ENCODE measurements around the gene POLE. TPM values are rescaled to one million over a fixed set of nuclear protein-coding genes. Genes with fewer than 3 reads are reported as not detected.

Gene POLE
- total and polyA plus RNA-seq, 2 of the 4 experiments (the other 2 are of a cell fraction) = 17.2 to 20.7 TPM

GRCh38 chr12:132716356-132716755 is 29.2 kb upstream of the POLE start:
- Histone ChIP-seq H2AFZ (replicated peaks; ENCODE audit: low read length, poor library complexity) (no peak overlapping the region), H4K5ac (ENCODE audit: low read depth, low read length) (no peak overlapping the region), H3K23ac (ENCODE audit: low read depth, low read length) (no peak overlapping the region), H3K18ac (ENCODE audit: low read depth, low read length) (no peak overlapping the region), H3K4me3 (ENCODE audit: insufficient read depth, low read depth, low read length) (no peak overlapping the region), H4K8ac (ENCODE audit: low read depth in 2 of 2, low read length in 2 of 2) (no peak overlapping the region), H2AK9ac (replicated peaks; ENCODE audit: low read depth, low read length, poor library complexity) (no peak overlapping the region), H3K9me1 (ENCODE audit: insufficient read depth, low read length) (no peaks in the 10 kb centered on the region), H2BK15ac (ENCODE audit: low read depth, low read length) (no peak overlapping the region), H3K56ac (ENCODE audit: extremely low read depth, insufficient read depth, low read length) (no peak overlapping the region), H2BK20ac (ENCODE audit: low read depth, low read length) (no peak overlapping the region), H2BK120ac (ENCODE audit: low read depth, low read length) (no peak overlapping the region), H3K9me3 (ENCODE audit: control insufficient read depth, insufficient read depth, low read length) (no peaks in the 10 kb centered on the region), H3K36me3 (ENCODE audit: control insufficient read depth, insufficient read depth, low read length) (peaks cover 44% of the 10 kb centered on the region), H3K4me2 (ENCODE audit: low read depth, low read length) (no peak overlapping the region), H2AK5ac (ENCODE audit: low read depth, low read length) (no peak overlapping the region), H3K27ac (ENCODE audit: insufficient read depth, low read length) (no peak overlapping the region), H3K27me3 (ENCODE audit: control insufficient read depth, insufficient read depth, low read length) (no peaks in the 10 kb centered on the region), H3K9ac (ENCODE audit: low read depth, low read length) (no peak overlapping the region), H3K79me1 (ENCODE audit: low read depth in 1 of 2, low read length in 2 of 2) (peaks cover 16 to 48% of the 10 kb centered on the region in 2 experiments), H2BK5ac (ENCODE audit: low read depth, low read length, poor library complexity, severe bottlenecking) (no peak overlapping the region), H4K20me1 (ENCODE audit: insufficient read depth, low read length) (peaks cover 16% of the 10 kb centered on the region), H3K14ac (replicated peaks; ENCODE audit: low read depth, low read length) (no peak overlapping the region), H3K4ac (ENCODE audit: low read depth, low read length) (no peak overlapping the region), H4K91ac (ENCODE audit: insufficient read depth, low read depth, low read length) (no peak overlapping the region), H3K4me1 (ENCODE audit: control insufficient read depth, insufficient read depth, low read length) (0 out of 2 replicates have a peak, but pooled peaks cover 2% of the 10 kb centered on the region)
- intact Hi-C loops (cut with micrococcal nuclease) = no loop called here
- WGBS, 2 experiments (ENCODE audit: extremely low coverage in 2 of 2, insufficient read length in 1 of 2) = no CpG with 5 or more reads among the region's 11 CpGs
- dilution Hi-C loops (cut with HindIII; ENCODE audit: low sequenced_read_pairs, unreplicated experiment) = no loop called here
- ATAC-seq (ENCODE audit: low read depth) = no peak
- ChIA-PET POLR2A (ENCODE audit: unreplicated experiment) (no interaction called here), CTCF (no interaction called here)
- TF ChIP-seq CEBPB (IDR thresholded peaks at IDR 0.05; ENCODE audit: low read depth, low read length) = no peak
- TF ChIP-seq FOS (IDR thresholded peaks at IDR 0.05; ENCODE audit: low read depth, low read length) = no peak
- TF ChIP-seq MAZ (IDR thresholded peaks at IDR 0.05; ENCODE audit: borderline replicate concordance, low read depth, low read length) = no peak
- no peak for TF ChIP-seq ELK1 (IDR thresholded peaks at IDR 0.05; ENCODE audit: borderline replicate concordance, low read depth, low read length)
- TF ChIP-seq RCOR1 (IDR thresholded peaks at IDR 0.05; ENCODE audit: insufficient replicate concordance, low read length) = no peak
- TF ChIP-seq RFX5 (IDR thresholded peaks at IDR 0.05; ENCODE audit: low read depth, low read length) = no peak
- no peak for TF ChIP-seq RAD21 (IDR thresholded peaks at IDR 0.05; ENCODE audit: low read length)
- TF ChIP-seq BHLHE40 (IDR thresholded peaks at IDR 0.05; ENCODE audit: low read depth, low read length) = no peak
- no peak for TF ChIP-seq USF2 (IDR thresholded peaks at IDR 0.05; ENCODE audit: low read depth, low read length)
- no peak for TF ChIP-seq POLR2A (IDR thresholded peaks at IDR 0.05; ENCODE audit: low read depth, low read length)
- no peak for TF ChIP-seq CHD1 (IDR thresholded peaks at IDR 0.05; ENCODE audit: low read depth, low read length)
- TF ChIP-seq NFE2L2 (IDR thresholded peaks at IDR 0.05; ENCODE audit: low read depth, low read length) = no peak
- no peak for TF ChIP-seq SMC3 (IDR thresholded peaks at IDR 0.05; ENCODE audit: low read depth, low read length)
- in situ Hi-C loops (cut with MboI; ENCODE audit: low sequenced_read_pairs) = no loop called here
- no peak for DNase-seq
- BruUV-seq (replicated peaks) = no TSS peak

All from IMR-90 (cell line).